ENCODE data around the gene AQP2.

DNA sequence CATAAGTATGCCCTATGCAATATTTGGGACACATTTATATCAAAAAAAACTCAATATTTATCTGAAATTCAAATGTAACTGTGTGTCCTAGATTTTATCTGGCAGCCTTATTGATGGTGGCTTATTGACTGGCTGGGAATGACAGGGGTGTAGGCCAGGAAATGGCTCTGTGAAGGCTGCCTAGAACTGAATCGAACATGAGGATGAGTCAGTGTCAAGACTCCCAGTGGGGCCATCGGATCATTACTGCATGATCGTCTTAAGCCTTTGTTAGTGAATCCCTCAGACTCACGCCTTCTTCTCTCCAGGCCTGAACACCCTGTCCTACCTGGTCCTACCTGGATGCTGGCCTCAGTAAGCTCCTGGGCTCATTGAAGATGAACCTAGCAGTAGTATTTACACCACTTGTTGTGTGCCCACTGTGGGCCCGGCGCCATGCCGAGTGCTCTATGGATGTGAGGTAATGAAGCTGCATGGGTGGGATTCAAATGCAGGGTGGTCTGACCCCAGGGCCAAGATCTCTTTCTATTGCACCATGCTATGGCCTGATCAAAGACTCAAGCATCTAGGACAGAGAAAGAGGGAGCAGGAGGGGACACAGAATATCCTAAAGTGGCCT is 25.8 kb upstream of the AQP2 start:
- TF ChIP-seq EZH2 (IDR thresholded peaks at IDR 0.05; ENCODE audit: borderline replicate concordance, insufficient read depth, low read depth, low read length, poor library complexity, severe bottlenecking), result no peak
- TF ChIP-seq, protein P1, sequence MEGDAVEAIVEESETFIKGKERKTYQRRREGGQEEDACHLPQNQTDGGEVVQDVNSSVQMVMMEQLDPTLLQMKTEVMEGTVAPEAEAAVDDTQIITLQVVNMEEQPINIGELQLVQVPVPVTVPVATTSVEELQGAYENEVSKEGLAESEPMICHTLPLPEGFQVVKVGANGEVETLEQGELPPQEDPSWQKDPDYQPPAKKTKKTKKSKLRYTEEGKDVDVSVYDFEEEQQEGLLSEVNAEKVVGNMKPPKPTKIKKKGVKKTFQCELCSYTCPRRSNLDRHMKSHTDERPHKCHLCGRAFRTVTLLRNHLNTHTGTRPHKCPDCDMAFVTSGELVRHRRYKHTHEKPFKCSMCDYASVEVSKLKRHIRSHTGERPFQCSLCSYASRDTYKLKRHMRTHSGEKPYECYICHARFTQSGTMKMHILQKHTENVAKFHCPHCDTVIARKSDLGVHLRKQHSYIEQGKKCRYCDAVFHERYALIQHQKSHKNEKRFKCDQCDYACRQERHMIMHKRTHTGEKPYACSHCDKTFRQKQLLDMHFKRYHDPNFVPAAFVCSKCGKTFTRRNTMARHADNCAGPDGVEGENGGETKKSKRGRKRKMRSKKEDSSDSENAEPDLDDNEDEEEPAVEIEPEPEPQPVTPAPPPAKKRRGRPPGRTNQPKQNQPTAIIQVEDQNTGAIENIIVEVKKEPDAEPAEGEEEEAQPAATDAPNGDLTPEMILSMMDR (IDR thresholded peaks at IDR 0.05), result no peak
